Caki2 (cell line): ENCODE data around the gene ELMO1. TPM values are rescaled to one million over a fixed set of nuclear protein-coding genes. Genes with fewer than 3 reads are reported as not detected.

Source experiments
- DNase-seq: peaks from one replicate; pipeline ENCODE4 v3.0.0-alpha.2; 2015; ENCODE audit warnings: low read depth
- in situ Hi-C: cut with HindIII; loops from 2 replicates; pipeline ENCODE4 v1.10.0; 2016; ENCODE audit warnings: low sequenced_read_pairs, low pct_unique_long_range_greater_than_20kb, mixed read lengths
- total RNA-seq: library from RNA; depleted of rRNA; stranded (reverse); fragments of >200 nt; shearing (Covaris generic); gene quantifications from 2 replicates; pipeline ENCODE4 v1.2.3, GENCODE V29; 2014; ENCODE audit warnings: low replicate concordance

The ELMO1 gene
- total RNA-seq, 1 experiment from 2014 or later: 0.03 TPM

GRCh38 chr7:37391791-37392672, 56.6 kb downstream of the ELMO1 start:
- DNase-seq: no peak
- in situ Hi-C loops: no loop called here

- in situ Hi-C loops: no loop called here
- DNase-seq: no peak
Measured at GRCh38 chr7:37390114-37390513, 58.5 kb downstream of the ELMO1 start.

- in situ Hi-C loops: no loop called here
- DNase-seq: no peak
Measured at GRCh38 chr7:37388811-37389210, 59.9 kb downstream of the ELMO1 start.

GRCh38 chr7:37385787-37386186, 62.9 kb downstream of the ELMO1 start:
- DNase-seq: no peak

GRCh38 chr7:37382546-37383088, 66.0 kb downstream of the ELMO1 start:
- in situ Hi-C loops: no loop called here
- DNase-seq: no peak

More at GRCh38 chr7:37385787-37386186, 62.9 kb downstream of the ELMO1 start:
- in situ Hi-C loops: no loop called here

- DNase-seq: no peak
- in situ Hi-C loops: no loop called here
Measured at GRCh38 chr7:37380831-37381230, 67.8 kb downstream of the ELMO1 start.

- in situ Hi-C loops: no loop called here
- no peak for DNase-seq
Measured at GRCh38 chr7:37379546-37380277, 69.0 kb downstream of the ELMO1 start.

- no peak for DNase-seq
- in situ Hi-C loops: no loop called here
Measured at GRCh38 chr7:37377231-37377630, 71.4 kb downstream of the ELMO1 start.

- no peak for DNase-seq
- in situ Hi-C loops: no loop called here
Measured at GRCh38 chr7:37376386-37376785, 72.3 kb downstream of the ELMO1 start.

- DNase-seq: no peak
- in situ Hi-C loops: no loop called here
Measured at GRCh38 chr7:37372750-37373149, 75.9 kb downstream of the ELMO1 start.

GRCh38 chr7:37371755-37372154, 76.9 kb downstream of the ELMO1 start:
- in situ Hi-C loops: no loop called here
- DNase-seq: no peak

GRCh38 chr7:37369906-37370305, 78.8 kb downstream of the ELMO1 start:
- no peak for DNase-seq
- in situ Hi-C loops: no loop called here

GRCh38 chr7:37368540-37368939, 80.1 kb downstream of the ELMO1 start:
- in situ Hi-C loops: no loop called here
- DNase-seq: no peak

GRCh38 chr7:37367010-37367409, 81.7 kb downstream of the ELMO1 start:
- DNase-seq: no peak
- in situ Hi-C loops: no loop called here

GRCh38 chr7:37366445-37366844, 82.2 kb downstream of the ELMO1 start:
- DNase-seq: no peak
- in situ Hi-C loops: no loop called here

GRCh38 chr7:37365405-37365804, 83.3 kb downstream of the ELMO1 start:
- in situ Hi-C loops: no loop called here
- DNase-seq: no peak

GRCh38 chr7:37364856-37365255, 83.8 kb downstream of the ELMO1 start:
- in situ Hi-C loops: no loop called here
- DNase-seq: no peak

GRCh38 chr7:37363536-37364491, 84.8 kb downstream of the ELMO1 start:
- no peak for DNase-seq

More at GRCh38 chr7:37363536-37364491, 84.8 kb downstream of the ELMO1 start:
- in situ Hi-C loops: no loop called here
